ENCODE measurements around the gene DNER. TPM values are rescaled to one million over a fixed set of nuclear protein-coding genes. Genes with fewer than 3 reads are reported as not detected.

DNER gene
- total RNA-seq, 3 donors from 2014 or later = 1.3 to 2.6 (median 1.6) TPM

DNA sequence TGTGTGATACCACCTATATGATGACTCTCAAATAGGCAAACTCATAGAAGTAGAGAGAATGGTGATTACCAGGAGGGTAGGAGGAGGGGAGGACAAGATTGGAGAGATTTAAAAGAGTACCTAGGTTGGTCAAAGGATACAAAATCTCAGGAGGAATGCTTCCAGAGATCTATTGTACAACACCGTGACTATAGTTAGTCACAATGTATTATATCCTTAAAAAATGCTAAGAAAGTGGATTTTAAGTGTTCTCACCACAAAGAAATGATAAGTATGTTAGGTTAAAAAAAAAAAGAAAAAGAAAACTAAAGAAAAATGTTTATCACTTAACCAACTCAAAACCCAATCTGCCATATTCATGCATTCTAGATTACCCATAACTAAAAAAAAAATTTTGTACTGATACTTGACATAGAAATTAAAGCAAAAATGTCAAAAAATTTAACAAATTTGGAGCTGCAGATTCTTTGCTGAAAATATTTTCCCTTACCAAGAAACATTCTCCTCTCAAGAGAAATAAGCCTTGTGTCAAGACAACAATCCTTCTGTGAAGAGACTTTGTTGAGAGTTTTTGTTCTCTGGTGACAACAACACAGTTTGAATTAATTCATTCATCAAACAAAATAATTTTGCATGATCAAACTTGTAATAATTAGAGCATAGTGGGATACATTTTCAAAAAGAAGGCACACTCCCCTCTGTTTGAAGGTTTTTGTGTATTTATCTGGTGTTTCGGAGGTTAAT is 213.1 kb downstream of the DNER start:
- Histone ChIP-seq H3K4me3 (no peak overlapping the region), H3K9me3 (peaks cover 9% of the 10 kb centered on the region in 2 donors), H3K27me3 (no peaks in the 10 kb centered on the region), H3K4me1 (no peaks in the 10 kb centered on the region), H3K27ac (no peak overlapping the region), H3K36me3 (no peaks in the 10 kb centered on the region)
- DNase-seq (ENCODE audit: low spot score in 2 of 2) = no peak
- no peak for TF ChIP-seq POLR2A (IDR thresholded peaks at IDR 0.05)
- TF ChIP-seq, protein P1, sequence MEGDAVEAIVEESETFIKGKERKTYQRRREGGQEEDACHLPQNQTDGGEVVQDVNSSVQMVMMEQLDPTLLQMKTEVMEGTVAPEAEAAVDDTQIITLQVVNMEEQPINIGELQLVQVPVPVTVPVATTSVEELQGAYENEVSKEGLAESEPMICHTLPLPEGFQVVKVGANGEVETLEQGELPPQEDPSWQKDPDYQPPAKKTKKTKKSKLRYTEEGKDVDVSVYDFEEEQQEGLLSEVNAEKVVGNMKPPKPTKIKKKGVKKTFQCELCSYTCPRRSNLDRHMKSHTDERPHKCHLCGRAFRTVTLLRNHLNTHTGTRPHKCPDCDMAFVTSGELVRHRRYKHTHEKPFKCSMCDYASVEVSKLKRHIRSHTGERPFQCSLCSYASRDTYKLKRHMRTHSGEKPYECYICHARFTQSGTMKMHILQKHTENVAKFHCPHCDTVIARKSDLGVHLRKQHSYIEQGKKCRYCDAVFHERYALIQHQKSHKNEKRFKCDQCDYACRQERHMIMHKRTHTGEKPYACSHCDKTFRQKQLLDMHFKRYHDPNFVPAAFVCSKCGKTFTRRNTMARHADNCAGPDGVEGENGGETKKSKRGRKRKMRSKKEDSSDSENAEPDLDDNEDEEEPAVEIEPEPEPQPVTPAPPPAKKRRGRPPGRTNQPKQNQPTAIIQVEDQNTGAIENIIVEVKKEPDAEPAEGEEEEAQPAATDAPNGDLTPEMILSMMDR (IDR thresholded peaks at IDR 0.05) = no peak
- TF ChIP-seq POLR2AphosphoS5 (IDR thresholded peaks at IDR 0.05) = no peak
- intact Hi-C loops (cut with DNase I; ENCODE audit: low total_unique reads) = no loop called here

GRCh38 chr2:229492034-229492433 is 222.3 kb downstream of the DNER start:
- no peak for DNase-seq (ENCODE audit: low spot score in 2 of 2)

DNA sequence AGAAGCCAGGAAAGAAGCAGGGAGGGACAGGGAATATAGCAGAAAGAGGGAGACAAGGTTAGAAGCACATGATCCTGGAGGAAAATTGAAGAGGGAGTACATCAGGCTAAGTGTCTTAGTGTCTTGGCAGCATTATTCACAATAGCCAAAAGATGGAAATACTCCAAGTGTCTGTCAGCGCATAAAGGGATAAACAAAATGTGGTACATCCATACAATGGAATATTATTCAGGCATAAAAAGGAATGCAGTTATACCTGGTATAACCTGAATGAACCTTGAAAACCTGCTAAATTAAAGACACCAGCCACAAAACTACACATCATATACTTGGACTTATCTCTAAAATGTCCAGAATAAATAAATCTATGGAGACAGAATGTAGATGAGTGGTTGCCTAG is 224.2 kb downstream of the DNER start:
- H3K9me3 ChIP-seq = peaks cover 0 to 17% of the 10 kb centered on the region in 2 donors
- DNase-seq (ENCODE audit: low spot score in 2 of 2) = no peak
- H3K27me3 ChIP-seq = no peaks in the 10 kb centered on the region
- H3K27ac ChIP-seq = no peak overlapping the region
- no peak overlapping the region for H3K4me3 ChIP-seq
- no peaks in the 10 kb centered on the region for H3K36me3 ChIP-seq
- TF ChIP-seq, protein P1 (IDR thresholded peaks at IDR 0.05) = no peak
- TF ChIP-seq POLR2A (IDR thresholded peaks at IDR 0.05) = no peak
- no peak for TF ChIP-seq POLR2AphosphoS5 (IDR thresholded peaks at IDR 0.05)
- intact Hi-C loops (cut with DNase I; ENCODE audit: low total_unique reads) = no loop called here
- no peaks in the 10 kb centered on the region for H3K4me1 ChIP-seq

More at GRCh38 chr2:229492034-229492433, 222.3 kb downstream of the DNER start:
- Histone ChIP-seq H3K4me3 (no peak overlapping the region), H3K27me3 (no peaks in the 10 kb centered on the region), H3K27ac (no peak overlapping the region), H3K4me1 (no peaks in the 10 kb centered on the region), H3K9me3 (peaks cover 0 to 17% of the 10 kb centered on the region in 2 donors), H3K36me3 (no peaks in the 10 kb centered on the region)
- TF ChIP-seq POLR2A (IDR thresholded peaks at IDR 0.05) (no peak), POLR2AphosphoS5 (IDR thresholded peaks at IDR 0.05) (no peak)
- TF ChIP-seq, protein P1 (IDR thresholded peaks at IDR 0.05) = no peak
- intact Hi-C loops (cut with DNase I; ENCODE audit: low total_unique reads) = no loop called here

DNA sequence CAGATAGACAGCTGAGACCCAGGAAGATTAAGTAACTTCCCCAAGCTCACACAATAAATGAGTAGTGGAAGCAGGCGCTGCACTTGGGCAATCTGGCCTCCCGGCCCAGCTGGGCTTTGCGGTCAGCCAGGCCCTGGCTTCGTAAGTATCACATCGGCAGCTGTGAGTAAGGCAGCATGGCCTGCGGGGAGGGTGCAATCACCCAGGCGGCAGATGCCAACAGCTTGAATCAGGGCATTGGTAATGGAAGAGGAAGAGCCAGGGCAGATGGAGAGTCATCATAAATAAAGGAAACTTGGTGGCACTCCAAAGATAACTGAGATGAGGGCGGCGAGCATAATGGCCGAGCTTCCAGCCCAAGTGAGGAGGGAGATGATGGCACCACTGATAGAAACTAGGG is 225.3 kb downstream of the DNER start:
- no peak overlapping the region for H3K4me3 ChIP-seq
- no peaks in the 10 kb centered on the region for H3K36me3 ChIP-seq
- DNase-seq (ENCODE audit: low spot score in 2 of 2) = no peak
- H3K4me1 ChIP-seq = no peaks in the 10 kb centered on the region
- no peaks in the 10 kb centered on the region for H3K27me3 ChIP-seq
- TF ChIP-seq, protein P1 (IDR thresholded peaks at IDR 0.05) = no peak
- TF ChIP-seq POLR2A (IDR thresholded peaks at IDR 0.05) = no peak
- no peak for TF ChIP-seq POLR2AphosphoS5 (IDR thresholded peaks at IDR 0.05)
- intact Hi-C loops (cut with DNase I; ENCODE audit: low total_unique reads) = no loop called here
- no peak overlapping the region for H3K27ac ChIP-seq
- H3K9me3 ChIP-seq = peaks cover 0 to 17% of the 10 kb centered on the region in 2 donors

- Histone ChIP-seq H3K27ac (no peak overlapping the region), H3K4me1 (no peaks in the 10 kb centered on the region), H3K27me3 (no peaks in the 10 kb centered on the region), H3K9me3 (peaks cover 0 to 17% of the 10 kb centered on the region in 2 donors), H3K4me3 (no peak overlapping the region), H3K36me3 (no peaks in the 10 kb centered on the region)
- DNase-seq (ENCODE audit: low spot score in 2 of 2) = no peak
- intact Hi-C loops (cut with DNase I; ENCODE audit: low total_unique reads) = no loop called here
- TF ChIP-seq, protein P1 (IDR thresholded peaks at IDR 0.05) = no peak
- TF ChIP-seq POLR2A (IDR thresholded peaks at IDR 0.05) = no peak
- TF ChIP-seq POLR2AphosphoS5 (IDR thresholded peaks at IDR 0.05) = no peak
Observed at GRCh38 chr2:229488232-229488631, 226.1 kb downstream of the DNER start.

All from breast epithelium (tissue), 4 donors.